Measurements from ENCODE around the gene CRB2.

The CRB2 gene

GRCh38 chr9:123348317-123348992 is 7.5 kb upstream of the CRB2 start:
- no peak for DNase-seq

GRCh38 chr9:123349033-123349432 is 7.0 kb upstream of the CRB2 start:
- DNase-seq = no peak

- DNase-seq = peak; percentile 37 to 41
These were observed 6.1 kb upstream of the CRB2 start for GRCh38 chr9:123349691-123350480.

GRCh38 chr9:123350590-123351310 is 5.2 kb upstream of the CRB2 start:
- DNase-seq = no peak

GRCh38 chr9:123353041-123353440 is 3.0 kb upstream of the CRB2 start:
- DNase-seq = no peak

- DNase-seq = peak; percentile 32 to 59
These were observed 1.9 kb upstream of the CRB2 start for GRCh38 chr9:123353984-123354591.

GRCh38 chr9:123354806-123355508 is 1.0 kb upstream of the CRB2 start:
- DNase-seq = no peak

- DNase-seq = no peak
These were observed 1.1 kb downstream of the CRB2 start for GRCh38 chr9:123356851-123357742.

- DNase-seq = no peak
These were observed 1.7 kb downstream of the CRB2 start for GRCh38 chr9:123357743-123358059.

GRCh38 chr9:123358181-123358905 is 2.3 kb downstream of the CRB2 start:
- DNase-seq = no peak

GRCh38 chr9:123359106-123359505 is 3.1 kb downstream of the CRB2 start:
- no peak for DNase-seq

GRCh38 chr9:123359546-123359945 is 3.5 kb downstream of the CRB2 start:
- no peak for DNase-seq

GRCh38 chr9:123360161-123361085 is 4.4 kb downstream of the CRB2 start:
- no peak for DNase-seq

GRCh38 chr9:123361086-123361730 is 5.2 kb downstream of the CRB2 start:
- DNase-seq = no peak

- no peak for DNase-seq
These were observed 5.9 kb downstream of the CRB2 start for GRCh38 chr9:123361731-123362510.

GRCh38 chr9:123362856-123363255 is 6.9 kb downstream of the CRB2 start:
- no peak for DNase-seq

GRCh38 chr9:123364241-123364824 is 8.3 kb downstream of the CRB2 start:
- no peak for DNase-seq

GRCh38 chr9:123365287-123365880 is 9.4 kb downstream of the CRB2 start:
- DNase-seq = no peak

Data from NCI-H1930 (cell line).